HG03097 (cell line): ENCODE data around the gene HMGB1.

Experiments used
- ATAC-seq: cut with Tn5 transposase; IDR thresholded peaks from one replicate; pipeline ENCODE4 v1.9.1; 2021; ENCODE audit not compliant: unreplicated experiment, low FRiP score

Gene HMGB1

DNA sequence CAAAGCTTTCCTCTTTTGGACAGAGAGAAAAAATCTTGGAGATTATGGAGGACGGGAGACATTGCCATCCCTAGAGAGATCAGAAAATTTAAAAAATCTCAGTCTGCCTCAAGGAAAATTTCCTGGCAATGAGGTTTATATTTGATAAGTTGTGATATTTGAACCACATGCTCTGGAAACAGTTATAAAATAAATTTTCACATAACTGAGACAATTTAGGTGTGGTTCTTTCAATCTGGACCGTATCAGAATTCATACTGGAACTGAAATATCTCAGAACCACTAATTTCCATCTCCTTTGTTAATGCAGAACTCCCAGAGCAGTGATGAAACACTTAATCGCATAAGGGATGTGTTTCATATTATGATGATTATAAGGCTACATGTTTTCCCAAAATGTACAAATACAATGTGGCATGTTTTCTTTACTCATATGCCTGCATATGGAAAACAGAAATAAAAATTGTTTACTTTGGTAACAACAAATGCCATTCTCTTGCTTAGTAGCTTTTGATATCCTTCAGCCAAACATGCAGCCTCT lies 29.8 kb downstream of the HMGB1 start:
- no peak for ATAC-seq

DNA sequence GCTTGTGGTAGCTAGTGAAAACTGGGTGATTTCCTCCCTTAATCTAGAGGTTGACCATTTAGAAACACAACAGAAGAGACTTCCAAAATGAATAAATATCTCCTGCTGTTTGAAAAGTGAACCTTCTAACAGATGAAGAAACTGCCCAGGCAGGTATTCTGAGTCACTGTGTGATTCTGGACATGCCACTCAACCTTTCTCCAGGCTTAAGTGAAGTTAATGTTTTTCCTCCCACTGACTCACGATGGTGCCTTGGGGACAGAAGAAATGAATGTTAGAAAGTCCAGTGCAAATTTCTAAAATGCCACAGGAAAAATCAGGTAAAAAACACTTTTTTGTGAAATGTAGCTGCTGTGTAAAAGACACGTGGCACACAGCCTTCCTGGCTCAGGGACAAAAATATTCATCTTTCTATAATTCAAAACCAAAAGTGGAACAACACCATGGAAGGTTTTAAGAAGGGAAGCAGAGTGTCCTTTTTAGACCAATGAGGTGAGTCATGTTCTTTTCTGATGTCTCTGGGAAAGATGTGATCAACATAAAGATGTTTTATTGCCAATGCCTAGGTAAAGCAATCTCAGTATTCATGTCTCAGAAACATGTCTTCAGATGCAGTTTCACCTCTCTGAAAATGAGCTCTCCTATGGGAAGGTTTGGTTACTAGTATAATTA lies 34.3 kb downstream of the HMGB1 start:
- ATAC-seq = no peak

GRCh38 chr13:30429721-30430694 lies 35.7 kb downstream of the HMGB1 start:
- peak; percentile 52 for ATAC-seq

- ATAC-seq = no peak
Measured at GRCh38 chr13:30429235-30429634, 36.5 kb downstream of the HMGB1 start.

- no peak for ATAC-seq
Measured at GRCh38 chr13:30423891-30424290, 41.8 kb downstream of the HMGB1 start.

GRCh38 chr13:30422054-30422839 lies 43.5 kb downstream of the HMGB1 start, which contains the start of gene UBE2L5:
UBE2L5 (plus strand) TSS chr13:30422493; CDS start chr13:30427991, 5,498 bp downstream.
- ATAC-seq = peak; percentile 44

DNA sequence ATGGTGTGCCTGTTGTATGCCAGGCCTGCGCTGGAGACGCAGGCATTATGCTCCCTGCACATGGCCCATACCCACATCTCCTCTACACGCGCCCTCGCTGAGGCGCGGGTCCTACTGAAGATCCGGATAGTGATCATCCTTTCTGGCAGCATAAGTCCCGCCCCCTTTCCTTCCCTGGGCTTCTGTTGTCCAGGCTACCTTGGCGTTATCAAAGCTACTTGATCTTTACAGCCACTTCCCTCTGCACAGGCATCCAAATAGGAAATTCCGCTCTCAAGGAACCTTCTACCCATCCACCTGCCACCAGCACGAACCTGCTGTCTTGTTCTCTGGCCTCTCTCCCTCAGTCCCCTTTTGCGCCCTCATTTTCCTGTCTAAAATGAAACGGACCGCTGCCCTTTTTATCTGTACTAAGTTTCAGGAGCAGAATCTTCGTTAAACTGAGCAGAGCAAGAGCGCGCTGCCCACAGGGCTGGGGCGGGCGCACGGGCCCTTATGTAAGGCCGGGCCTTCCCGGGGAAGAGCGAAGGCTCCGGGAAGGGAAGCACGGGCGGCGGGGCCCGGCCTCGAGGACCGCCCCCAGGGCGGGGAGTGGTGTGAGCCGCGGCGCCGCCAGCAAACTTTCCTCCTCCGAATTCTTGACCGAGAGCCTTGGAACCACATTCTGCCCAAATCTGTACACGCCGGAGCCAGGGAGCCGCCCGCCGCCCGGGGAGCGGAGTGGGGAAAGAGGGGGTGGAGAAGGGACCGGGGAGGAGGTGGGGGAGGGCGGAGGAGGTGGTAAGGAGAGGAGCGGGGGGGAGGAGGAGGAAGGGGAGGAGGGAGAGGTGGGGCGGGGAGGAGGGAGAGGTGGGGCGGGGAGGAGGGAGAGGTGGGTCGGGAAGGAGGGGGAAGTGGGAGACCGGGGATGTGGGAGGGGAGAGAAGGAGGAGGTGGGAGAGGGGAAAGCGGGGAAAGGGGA lies 44.4 kb downstream of the HMGB1 start:
- ATAC-seq = peak; percentile 42

GRCh38 chr13:30418717-30419459 lies 46.8 kb downstream of the HMGB1 start:
- no peak for ATAC-seq

DNA sequence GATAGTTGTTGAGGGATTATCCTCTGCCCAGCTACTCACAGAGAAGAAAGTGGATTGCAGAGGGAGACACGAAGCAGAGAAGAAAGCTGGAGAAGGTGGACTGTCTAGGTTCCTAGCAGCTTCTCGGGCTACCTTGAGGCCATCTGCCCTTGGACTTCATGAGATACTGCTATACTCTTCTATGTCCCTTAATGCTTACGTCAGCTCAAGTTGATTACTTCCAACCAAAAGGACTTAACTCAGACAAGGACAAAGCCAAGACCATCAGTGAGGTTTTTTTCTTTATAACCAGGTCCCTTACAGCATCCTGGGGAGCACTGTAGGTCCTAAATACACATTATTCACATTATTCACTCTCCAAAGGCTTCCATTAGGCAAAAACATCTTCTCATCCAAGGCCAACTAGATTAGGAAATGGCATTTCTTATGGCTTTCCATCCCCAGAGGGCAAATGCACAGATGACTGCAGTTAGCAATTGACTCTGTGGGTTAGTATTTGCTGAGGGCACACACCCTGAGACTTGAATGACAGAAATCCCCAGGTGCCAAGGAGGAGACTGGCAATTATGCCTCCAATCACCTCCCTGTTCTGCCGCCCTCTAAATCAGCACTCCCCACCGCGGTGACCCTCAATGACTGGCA lies 47.5 kb downstream of the HMGB1 start:
- ATAC-seq = no peak

GRCh38 chr13:30416471-30416870 lies 49.3 kb downstream of the HMGB1 start:
- ATAC-seq = no peak

DNA sequence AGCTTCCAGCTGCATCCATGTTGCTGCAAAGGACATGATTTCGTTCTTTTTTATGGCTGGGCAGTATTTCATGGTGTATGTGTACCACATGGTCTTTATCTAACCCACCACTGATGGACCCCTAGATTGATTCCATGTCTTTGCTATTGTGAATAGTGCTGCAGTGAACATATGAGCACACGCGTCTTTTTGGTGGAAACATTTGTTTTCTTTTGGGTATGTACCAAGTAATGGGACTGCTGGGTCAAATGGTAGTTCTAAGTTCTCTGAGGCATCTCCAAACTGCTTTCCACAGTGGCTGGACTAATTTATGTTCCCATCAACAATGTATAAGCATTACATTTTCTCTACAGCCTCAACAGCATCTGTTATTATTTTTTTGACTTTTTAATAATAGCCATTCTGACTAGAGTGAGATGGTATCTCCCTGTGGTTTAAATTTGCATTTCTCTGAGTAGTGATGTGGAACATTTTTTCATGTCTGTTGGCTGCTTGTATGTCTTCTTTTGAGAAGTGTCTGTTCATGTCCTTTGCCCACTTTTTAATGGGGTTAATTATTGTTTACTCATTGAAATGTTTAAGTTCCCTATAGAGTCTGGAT lies 50.2 kb downstream of the HMGB1 start:
- peak; percentile 52 for ATAC-seq

DNA sequence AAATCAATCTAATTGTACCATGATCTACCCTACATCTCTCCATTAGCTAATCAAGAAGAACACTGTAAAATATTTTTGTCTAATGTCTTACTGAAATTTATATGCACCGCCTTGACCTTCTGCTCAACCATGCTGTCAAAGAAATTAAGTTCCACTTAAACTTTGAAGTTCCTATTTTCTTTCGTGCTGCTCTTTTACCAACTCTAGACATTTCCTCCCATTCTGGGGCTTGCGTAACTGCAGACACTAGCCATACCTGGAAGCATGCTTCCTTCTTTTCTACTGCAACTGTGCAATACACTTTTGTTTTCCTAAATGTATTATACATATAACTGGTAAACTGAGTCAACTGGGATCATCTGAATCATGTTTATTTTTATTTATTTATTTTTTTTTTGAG lies 51.9 kb downstream of the HMGB1 start:
- no peak for ATAC-seq

GRCh38 chr13:30412346-30412745 lies 53.4 kb downstream of the HMGB1 start:
- no peak for ATAC-seq

GRCh38 chr13:30410705-30411125 lies 55.0 kb downstream of the HMGB1 start:
- ATAC-seq = no peak

DNA sequence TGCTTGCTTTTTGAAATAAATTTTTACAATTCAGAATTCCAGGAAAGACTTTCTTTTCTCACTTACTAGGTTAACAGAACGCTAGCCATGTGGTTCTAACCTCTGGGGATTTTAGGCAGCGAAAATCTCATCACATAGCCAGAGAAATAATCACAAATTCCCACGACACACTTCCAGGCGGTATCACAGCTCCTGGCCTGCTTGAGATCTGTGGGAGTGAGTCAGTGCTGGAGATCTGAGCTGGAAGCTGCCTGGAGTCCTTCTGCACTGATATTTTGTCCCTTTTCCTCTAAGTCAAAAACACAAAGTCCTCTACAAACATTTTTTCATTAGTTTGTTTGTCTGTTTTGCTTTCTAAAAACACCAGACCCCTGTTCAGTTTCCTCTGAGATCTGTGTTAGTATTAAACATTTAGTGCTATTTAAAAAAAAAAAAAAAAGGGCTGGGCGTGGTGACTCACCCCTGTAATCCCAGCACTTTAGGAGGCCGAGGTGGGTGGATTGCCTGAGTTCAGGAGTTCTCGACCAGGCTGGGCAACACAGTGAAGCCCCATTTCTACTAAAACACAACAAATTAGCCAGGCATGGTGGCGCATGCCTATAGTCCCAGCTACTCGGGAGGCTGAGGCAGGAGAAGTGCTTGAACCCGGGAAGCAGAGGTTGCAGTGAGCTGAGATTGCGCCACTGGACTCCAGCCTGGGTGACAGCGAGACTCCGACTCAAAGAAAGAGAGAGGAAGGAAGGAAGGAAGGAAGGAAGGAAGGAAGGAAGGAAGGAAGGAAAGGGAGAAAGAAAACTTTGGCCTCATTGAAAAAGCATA lies 55.6 kb downstream of the HMGB1 start:
- no peak for ATAC-seq

GRCh38 chr13:30408319-30409101 lies 57.2 kb downstream of the HMGB1 start:
- ATAC-seq = peak; percentile 83
